ENCODE measurements around the gene MRPS11.
"Not testable (repeated sequence)": the region's sequence is repeated elsewhere in the genome, so short reads cannot be mapped to it uniquely, and the experiment has no call there.

The MRPS11 gene

DNA sequence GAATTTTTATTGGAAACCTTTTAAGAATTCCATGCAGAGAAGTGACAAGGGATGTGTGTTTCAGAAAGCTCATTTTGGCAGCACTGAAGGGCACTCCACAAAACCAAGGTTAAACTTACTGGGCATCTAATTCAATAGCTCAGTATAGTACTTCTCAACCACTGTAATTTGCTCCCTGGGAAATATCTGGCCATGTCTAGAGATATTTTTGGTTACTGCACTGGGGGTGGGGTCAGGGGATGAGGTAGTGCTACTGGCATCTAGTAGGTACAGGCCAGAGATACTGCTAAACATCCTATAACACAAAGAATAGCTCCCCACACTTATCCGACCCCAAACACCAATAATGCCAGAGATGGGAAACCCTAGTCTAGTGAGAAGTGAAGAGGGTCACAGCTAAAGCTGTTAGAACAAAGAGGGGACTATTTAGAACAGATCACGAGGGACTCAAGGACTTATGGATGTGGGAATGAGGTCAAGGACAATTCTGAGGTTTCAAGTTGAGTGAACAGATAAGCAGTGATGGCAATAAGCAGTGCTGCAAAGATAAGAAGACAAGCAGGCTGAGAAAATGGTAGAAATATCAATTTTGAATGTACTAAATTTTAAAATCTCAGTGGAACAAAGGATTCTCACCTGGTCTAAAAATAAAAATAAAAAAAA, 3.5 kb upstream of the MRPS11 start:
- Histone ChIP-seq H3K36me3 (ENCODE audit: control insufficient read depth in 1 of 2, insufficient read depth in 2 of 2, low read length in 2 of 2) (peaks cover 41 to 56% of the 10 kb centered on the region in 2 donors), H3K9me3 (ENCODE audit: control insufficient read depth in 1 of 2, low read length in 2 of 2) (no peaks in the 10 kb centered on the region)

DNA sequence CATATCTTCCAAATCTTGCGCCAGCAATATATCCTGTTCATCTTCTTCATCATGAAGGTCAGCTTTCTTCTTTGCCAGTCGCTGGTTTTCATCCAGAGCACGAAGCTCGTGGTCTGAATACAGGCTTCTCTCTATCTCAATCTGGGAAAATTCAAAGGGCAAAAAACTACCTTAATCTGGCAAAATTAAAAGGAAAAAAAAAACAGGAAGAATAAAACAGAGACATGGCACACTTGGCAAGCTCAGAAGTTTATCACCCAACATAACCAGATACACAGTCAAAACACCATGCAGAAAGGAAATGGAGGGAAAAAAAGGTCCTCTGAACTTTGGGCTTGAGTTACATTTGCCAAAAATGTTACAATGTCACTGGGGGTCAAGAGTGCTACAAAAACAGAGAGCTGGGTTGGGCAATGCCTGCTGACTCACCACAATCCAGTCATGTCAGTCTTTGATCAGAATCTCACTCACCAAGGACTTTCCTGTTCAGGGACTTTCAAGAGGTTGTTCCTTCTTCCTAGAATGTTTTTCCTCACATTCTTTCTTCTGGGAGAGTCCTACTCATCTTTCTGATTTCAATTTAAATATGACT, 1.8 kb upstream of the MRPS11 start:
- no peaks in the 10 kb centered on the region for H3K9me3 ChIP-seq (ENCODE audit: control insufficient read depth in 1 of 2, low read length in 2 of 2)
- H3K4me1 ChIP-seq (ENCODE audit: control insufficient read depth in 1 of 2, insufficient read depth in 2 of 2, low read length in 2 of 2), result peaks cover 8 to 26% of the 10 kb centered on the region in 2 donors
- no peaks in the 10 kb centered on the region for H3K27me3 ChIP-seq (ENCODE audit: low read depth, low read length)
- peak overlapping the region; percentile 89 to 98 for H3K4me3 ChIP-seq (ENCODE audit: low read depth in 1 of 2, low read length in 2 of 2)
- H3K27ac ChIP-seq (ENCODE audit: low read length), result no peak overlapping the region
- peaks cover 28 to 44% of the 10 kb centered on the region in 2 donors for H3K36me3 ChIP-seq (ENCODE audit: control insufficient read depth in 1 of 2, insufficient read depth in 2 of 2, low read length in 2 of 2)

More for the DNA sequence above, 3.5 kb upstream of the MRPS11 start:
- no peaks in the 10 kb centered on the region for H3K27me3 ChIP-seq (ENCODE audit: low read depth, low read length)
- peaks cover 8 to 23% of the 10 kb centered on the region in 2 donors for H3K4me1 ChIP-seq (ENCODE audit: control insufficient read depth in 1 of 2, insufficient read depth in 2 of 2, low read length in 2 of 2)
- H3K27ac ChIP-seq (ENCODE audit: low read length), result no peak overlapping the region
- H3K4me3 ChIP-seq (ENCODE audit: low read depth in 1 of 2, low read length in 2 of 2), result no peak overlapping the region

DNA sequence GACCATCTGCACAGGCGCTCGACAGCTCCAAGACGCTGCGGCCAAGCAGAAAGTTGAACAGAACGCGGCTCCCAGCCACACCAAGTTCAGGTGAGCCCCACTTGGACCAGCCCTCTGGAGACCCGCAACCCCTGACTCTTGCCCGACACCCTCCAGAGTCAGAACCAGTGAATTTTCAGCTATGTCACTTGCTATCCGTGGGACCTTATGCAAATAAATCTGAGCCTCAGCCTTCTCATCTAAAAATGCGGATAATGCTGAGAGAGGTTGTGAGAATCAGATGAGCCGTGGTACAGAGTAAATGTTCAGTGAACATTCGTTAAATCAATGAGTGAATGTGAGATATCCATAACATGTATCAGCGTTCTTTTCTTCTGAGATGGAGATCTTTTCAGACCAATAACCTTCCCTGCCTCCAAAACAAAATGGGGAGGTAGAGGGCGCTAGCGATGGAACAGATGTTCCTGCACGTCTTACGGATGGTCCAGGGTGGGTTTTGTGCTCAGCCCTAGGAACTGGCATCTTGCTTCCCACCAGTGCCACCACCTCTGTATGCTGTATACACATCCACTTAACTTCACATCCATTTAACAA, 524 bp downstream of the MRPS11 start:
- Histone ChIP-seq H3K4me3 (ENCODE audit: low read depth in 1 of 2, low read length in 2 of 2) (peak overlapping the region; percentile 89 to 98), H3K27ac (ENCODE audit: low read length) (peak overlapping the region; percentile 91), H3K36me3 (ENCODE audit: control insufficient read depth in 1 of 2, insufficient read depth in 2 of 2, low read length in 2 of 2) (peaks cover 19 to 41% of the 10 kb centered on the region in 2 donors), H3K27me3 (ENCODE audit: low read depth, low read length) (no peaks in the 10 kb centered on the region), H3K4me1 (ENCODE audit: control insufficient read depth in 1 of 2, insufficient read depth in 2 of 2, low read length in 2 of 2) (peaks cover 8 to 26% of the 10 kb centered on the region in 2 donors), H3K9me3 (ENCODE audit: control insufficient read depth in 1 of 2, low read length in 2 of 2) (no peaks in the 10 kb centered on the region)

DNA sequence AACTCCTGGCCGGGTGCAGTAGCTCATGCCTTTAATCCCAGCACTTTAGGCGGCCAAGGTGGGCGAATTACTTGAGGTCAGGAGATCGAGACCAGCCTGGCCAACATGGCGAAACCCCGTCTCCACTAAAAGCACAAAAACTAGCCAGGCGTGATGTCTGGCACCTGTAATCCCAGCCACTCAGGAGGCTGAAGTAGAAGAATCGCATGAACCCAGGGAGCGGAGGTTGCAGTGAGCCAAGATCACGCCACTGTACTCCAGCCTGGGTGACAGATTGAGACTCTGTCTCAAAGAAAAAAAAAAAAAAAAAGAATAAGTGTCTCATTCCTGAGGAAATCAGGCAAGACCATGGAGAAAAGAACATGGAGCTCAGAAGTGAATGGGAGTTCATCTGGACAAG, 1.2 kb downstream of the MRPS11 start:
- H3K4me3 ChIP-seq (ENCODE audit: low read depth in 1 of 2, low read length in 2 of 2), result peak overlapping the region in 1 of 2 donors; percentile 89
- H3K36me3 ChIP-seq (ENCODE audit: control insufficient read depth in 1 of 2, insufficient read depth in 2 of 2, low read length in 2 of 2), result peaks cover 18 to 41% of the 10 kb centered on the region in 2 donors
- not testable (repeated sequence) for H3K27me3 ChIP-seq (ENCODE audit: low read depth, low read length); H3K9me3 ChIP-seq (ENCODE audit: control insufficient read depth in 1 of 2, low read length in 2 of 2); H3K27ac ChIP-seq (ENCODE audit: low read length)
- H3K4me1 ChIP-seq (ENCODE audit: control insufficient read depth in 1 of 2, insufficient read depth in 2 of 2, low read length in 2 of 2), result peaks cover 8 to 26% of the 10 kb centered on the region in 2 donors

DNA sequence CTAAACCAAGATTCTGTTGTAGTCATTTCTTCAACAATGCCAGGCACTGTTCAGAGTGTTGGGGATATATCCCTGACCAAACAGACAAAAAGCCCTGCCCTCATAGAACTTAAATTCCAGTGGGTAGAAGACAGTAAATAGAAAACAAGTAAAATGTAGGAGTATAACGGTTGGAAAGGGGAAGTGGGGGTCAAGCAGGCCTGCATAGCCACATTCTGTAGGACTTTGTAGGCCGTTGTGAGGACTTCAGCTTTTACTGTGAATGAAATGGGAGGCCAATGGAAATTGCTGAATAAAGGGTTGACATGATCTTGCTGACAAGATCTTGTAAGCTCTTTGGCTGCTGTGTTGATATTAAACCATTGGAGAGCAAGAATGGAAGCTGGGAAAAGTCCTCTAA, 1.8 kb downstream of the MRPS11 start:
- peaks cover 13 to 36% of the 10 kb centered on the region in 2 donors for H3K36me3 ChIP-seq (ENCODE audit: control insufficient read depth in 1 of 2, insufficient read depth in 2 of 2, low read length in 2 of 2)
- H3K9me3 ChIP-seq (ENCODE audit: control insufficient read depth in 1 of 2, low read length in 2 of 2), result no peaks in the 10 kb centered on the region
- H3K4me3 ChIP-seq (ENCODE audit: low read depth in 1 of 2, low read length in 2 of 2), result no peak overlapping the region
- no peak overlapping the region for H3K27ac ChIP-seq (ENCODE audit: low read length)
- H3K4me1 ChIP-seq (ENCODE audit: control insufficient read depth in 1 of 2, insufficient read depth in 2 of 2, low read length in 2 of 2), result peaks cover 8 to 26% of the 10 kb centered on the region in 2 donors
- H3K27me3 ChIP-seq (ENCODE audit: low read depth, low read length), result no peaks in the 10 kb centered on the region

DNA sequence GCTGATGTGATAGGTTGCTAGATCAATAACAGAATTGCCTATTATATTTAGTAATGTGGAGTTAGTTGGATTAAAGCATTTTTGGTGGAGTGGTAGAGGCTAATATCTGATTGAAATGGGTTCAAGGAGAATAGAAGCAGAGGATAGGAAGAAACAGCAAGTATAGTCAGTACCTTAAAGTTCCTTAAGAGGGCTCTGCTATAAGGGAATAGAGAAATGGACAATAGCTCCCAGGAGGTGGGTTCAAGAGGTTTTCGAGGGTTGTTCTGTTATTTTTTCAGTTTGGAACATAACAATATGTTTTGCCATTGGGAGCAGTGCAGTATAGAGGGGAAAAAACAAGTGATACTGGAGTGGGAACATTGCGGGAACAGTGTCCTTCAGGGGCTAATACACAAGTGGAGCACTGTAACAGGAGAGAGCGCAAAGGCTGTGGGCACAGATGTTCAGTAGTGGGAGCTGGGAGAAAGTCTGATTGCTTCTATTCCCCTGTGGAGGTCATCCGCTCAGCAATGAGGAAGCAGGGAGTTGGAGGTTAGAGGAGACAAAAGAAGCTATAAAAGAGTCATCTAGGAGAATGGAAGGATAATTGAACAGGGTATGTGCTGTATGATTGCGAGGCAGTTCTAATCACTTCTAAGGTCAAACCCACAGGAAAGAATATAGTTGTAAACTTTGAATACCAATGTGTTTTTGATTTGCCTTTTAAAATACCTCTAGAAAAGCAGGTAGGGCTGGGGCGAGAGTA, 3.3 kb downstream of the MRPS11 start:
- H3K36me3 ChIP-seq (ENCODE audit: control insufficient read depth in 1 of 2, insufficient read depth in 2 of 2, low read length in 2 of 2), result peaks cover 7 to 42% of the 10 kb centered on the region in 2 donors
- no peaks in the 10 kb centered on the region for H3K27me3 ChIP-seq (ENCODE audit: low read depth, low read length)
- H3K9me3 ChIP-seq (ENCODE audit: control insufficient read depth in 1 of 2, low read length in 2 of 2), result no peaks in the 10 kb centered on the region
- no peak overlapping the region for H3K4me3 ChIP-seq (ENCODE audit: low read depth in 1 of 2, low read length in 2 of 2)
- peaks cover 7 to 22% of the 10 kb centered on the region in 2 donors for H3K4me1 ChIP-seq (ENCODE audit: control insufficient read depth in 1 of 2, insufficient read depth in 2 of 2, low read length in 2 of 2)
- no peak overlapping the region for H3K27ac ChIP-seq (ENCODE audit: low read length)

DNA sequence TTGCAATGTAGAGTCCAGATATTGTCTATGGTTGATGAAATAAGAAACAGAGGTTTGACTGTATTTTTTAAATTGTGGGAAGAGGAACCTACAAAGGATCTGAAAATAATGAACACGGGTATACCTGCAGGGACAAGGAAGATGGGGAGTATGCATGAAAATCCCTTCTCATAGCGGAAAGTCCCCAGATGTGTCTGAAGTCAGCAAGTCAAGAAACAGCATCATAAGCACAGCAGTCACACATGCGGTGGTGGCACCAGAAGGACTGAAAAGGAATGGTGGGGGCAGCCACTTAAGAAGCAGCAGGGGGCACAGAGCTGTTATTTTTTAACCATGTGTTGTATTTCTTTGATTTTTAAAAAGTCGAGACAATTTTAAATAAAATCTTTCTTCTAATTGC, 4.7 kb downstream of the MRPS11 start:
- H3K9me3 ChIP-seq (ENCODE audit: control insufficient read depth in 1 of 2, low read length in 2 of 2), result no peaks in the 10 kb centered on the region
- no peak overlapping the region for H3K4me3 ChIP-seq (ENCODE audit: low read depth in 1 of 2, low read length in 2 of 2)
- no peak overlapping the region for H3K27ac ChIP-seq (ENCODE audit: low read length)
- no peaks in the 10 kb centered on the region for H3K27me3 ChIP-seq (ENCODE audit: low read depth, low read length)
- peaks cover 0 to 12% of the 10 kb centered on the region in 2 donors for H3K4me1 ChIP-seq (ENCODE audit: control insufficient read depth in 1 of 2, insufficient read depth in 2 of 2, low read length in 2 of 2)
- peaks cover 12 to 49% of the 10 kb centered on the region in 2 donors for H3K36me3 ChIP-seq (ENCODE audit: control insufficient read depth in 1 of 2, insufficient read depth in 2 of 2, low read length in 2 of 2)

DNA sequence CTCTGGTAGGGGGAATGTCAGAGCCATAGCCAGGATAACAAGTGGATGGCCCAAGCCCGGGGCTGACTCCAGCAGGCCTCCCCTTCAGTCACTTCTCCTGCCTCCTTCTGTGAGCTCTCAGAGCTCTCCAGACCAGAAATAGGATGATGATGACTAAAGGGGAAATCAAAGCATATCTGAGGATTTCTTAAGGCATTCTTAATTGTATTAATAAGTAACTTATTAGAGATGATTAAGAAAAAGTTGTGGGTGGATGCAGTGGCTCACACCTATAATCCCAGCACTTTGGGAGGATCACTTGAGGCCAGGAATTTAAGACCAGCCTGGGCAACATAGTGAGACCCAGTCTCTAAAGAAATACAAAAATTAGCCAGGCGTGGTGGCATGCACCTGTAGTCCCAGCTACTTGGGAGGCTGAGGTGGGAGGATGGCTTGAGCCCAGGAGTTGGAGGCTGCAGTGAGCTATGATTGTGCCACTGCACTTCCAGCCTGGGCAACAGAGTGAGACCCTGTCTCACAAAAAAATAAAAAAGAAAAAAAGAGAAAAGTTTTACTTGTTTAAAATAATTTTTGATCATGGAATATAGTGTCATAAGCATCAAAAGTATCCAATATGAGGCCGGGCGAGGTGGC, 6.3 kb downstream of the MRPS11 start:
- H3K27ac ChIP-seq (ENCODE audit: low read length); H3K4me3 ChIP-seq (ENCODE audit: low read depth in 1 of 2, low read length in 2 of 2); H3K9me3 ChIP-seq (ENCODE audit: control insufficient read depth in 1 of 2, low read length in 2 of 2); H3K27me3 ChIP-seq (ENCODE audit: low read depth, low read length); H3K4me1 ChIP-seq (ENCODE audit: control insufficient read depth in 1 of 2, insufficient read depth in 2 of 2, low read length in 2 of 2): not testable (repeated sequence)
- peaks cover 25 to 62% of the 10 kb centered on the region in 2 donors for H3K36me3 ChIP-seq (ENCODE audit: control insufficient read depth in 1 of 2, insufficient read depth in 2 of 2, low read length in 2 of 2)

DNA sequence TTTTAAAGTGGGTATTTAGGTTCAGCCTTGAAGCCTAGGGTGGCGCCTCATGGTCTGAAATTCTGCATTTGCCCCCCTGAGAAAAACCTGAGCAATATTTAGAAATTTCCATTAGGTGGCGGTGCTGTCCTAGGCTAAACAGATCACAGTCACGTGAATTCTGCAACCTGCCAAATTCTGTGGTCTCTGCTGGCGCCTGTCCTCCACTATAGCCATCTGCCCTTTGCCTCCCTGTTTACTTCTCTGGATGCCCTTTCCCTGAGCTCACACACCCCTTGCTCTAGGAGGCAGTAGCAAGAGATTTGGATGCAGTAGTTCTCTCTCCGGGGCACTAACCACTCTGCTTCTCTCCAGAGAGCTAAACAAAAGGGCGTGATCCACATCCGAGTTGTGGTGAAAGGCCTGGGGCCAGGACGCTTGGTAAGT, 9.1 kb downstream of the MRPS11 start:
- H3K36me3 ChIP-seq (ENCODE audit: control insufficient read depth in 1 of 2, insufficient read depth in 2 of 2, low read length in 2 of 2), result peaks cover 25 to 51% of the 10 kb centered on the region in 2 donors
- no peaks in the 10 kb centered on the region for H3K9me3 ChIP-seq (ENCODE audit: control insufficient read depth in 1 of 2, low read length in 2 of 2)
- H3K4me1 ChIP-seq (ENCODE audit: control insufficient read depth in 1 of 2, insufficient read depth in 2 of 2, low read length in 2 of 2), result no peaks in the 10 kb centered on the region
- no peaks in the 10 kb centered on the region for H3K27me3 ChIP-seq (ENCODE audit: low read depth, low read length)
- no peak overlapping the region for H3K27ac ChIP-seq (ENCODE audit: low read length)
- H3K4me3 ChIP-seq (ENCODE audit: low read depth in 1 of 2, low read length in 2 of 2), result no peak overlapping the region

DNA sequence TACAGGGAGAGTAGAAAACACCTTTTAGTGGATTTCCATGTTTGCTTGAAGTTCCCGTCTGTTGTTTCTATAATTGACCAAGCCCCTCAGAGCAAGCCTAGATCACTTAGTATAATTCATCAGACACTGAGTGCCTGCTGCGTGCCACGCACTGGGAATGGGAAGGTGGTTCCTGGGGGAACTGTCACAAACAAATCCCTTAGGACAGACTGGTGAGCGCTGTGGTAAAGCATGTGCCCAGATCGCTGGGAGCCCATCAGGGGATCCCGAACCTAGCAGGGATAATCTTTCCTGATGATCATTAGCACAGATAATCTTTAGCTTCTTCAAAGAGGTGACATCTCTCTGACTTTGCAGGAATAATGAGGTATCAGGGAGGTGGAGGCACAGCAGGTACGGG, 9.6 kb downstream of the MRPS11 start:
- Histone ChIP-seq H3K27ac (ENCODE audit: low read length) (no peak overlapping the region), H3K27me3 (ENCODE audit: low read depth, low read length) (no peaks in the 10 kb centered on the region), H3K4me1 (ENCODE audit: control insufficient read depth in 1 of 2, insufficient read depth in 2 of 2, low read length in 2 of 2) (no peaks in the 10 kb centered on the region), H3K36me3 (ENCODE audit: control insufficient read depth in 1 of 2, insufficient read depth in 2 of 2, low read length in 2 of 2) (peaks cover 25 to 48% of the 10 kb centered on the region in 2 donors), H3K9me3 (ENCODE audit: control insufficient read depth in 1 of 2, low read length in 2 of 2) (no peaks in the 10 kb centered on the region), H3K4me3 (ENCODE audit: low read depth in 1 of 2, low read length in 2 of 2) (no peak overlapping the region)

DNA sequence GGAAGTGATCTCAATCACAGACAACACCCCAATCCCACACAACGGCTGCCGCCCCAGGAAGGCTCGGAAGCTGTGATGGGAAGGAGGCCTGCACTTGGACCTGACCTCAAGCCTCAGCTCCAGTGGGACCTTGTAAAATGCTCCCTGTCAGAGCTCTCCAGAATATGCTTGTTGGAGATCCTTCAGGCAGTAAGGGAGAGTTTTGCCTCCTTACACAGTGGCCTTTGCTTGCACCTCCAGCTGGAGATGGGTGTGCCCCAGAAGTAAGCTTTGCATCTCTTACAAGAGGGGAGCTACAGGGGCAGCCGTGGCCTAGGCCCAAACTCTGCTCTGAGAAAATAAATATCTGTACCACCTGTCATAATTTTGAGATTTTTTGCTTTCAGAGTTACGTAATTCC, 10.4 kb downstream of the MRPS11 start:
- H3K4me3 ChIP-seq (ENCODE audit: low read depth in 1 of 2, low read length in 2 of 2), result no peak overlapping the region
- H3K9me3 ChIP-seq (ENCODE audit: control insufficient read depth in 1 of 2, low read length in 2 of 2), result no peaks in the 10 kb centered on the region
- no peak overlapping the region for H3K27ac ChIP-seq (ENCODE audit: low read length)
- no peaks in the 10 kb centered on the region for H3K27me3 ChIP-seq (ENCODE audit: low read depth, low read length)
- H3K4me1 ChIP-seq (ENCODE audit: control insufficient read depth in 1 of 2, insufficient read depth in 2 of 2, low read length in 2 of 2), result no peaks in the 10 kb centered on the region
- H3K36me3 ChIP-seq (ENCODE audit: control insufficient read depth in 1 of 2, insufficient read depth in 2 of 2, low read length in 2 of 2), result peaks cover 25 to 41% of the 10 kb centered on the region in 2 donors

Measured in muscle layer of duodenum (tissue), 2 donors.